Liver (tissue), 9 donors: ENCODE data around the gene MUL1. TPM values are rescaled to one million over a fixed set of nuclear protein-coding genes. Genes with fewer than 3 reads are reported as not detected.

Experiments used
- DNase-seq: peaks from one replicate; pipeline ENCODE4 v3.0.0-alpha.2; 2017; ENCODE audit warnings: low spot score
- H3K27ac ChIP-seq, 2 donors: one replicate each; pipeline ENCODE4 v1.7.0; 2013; ENCODE audit warnings: inconsistent platforms in 2 of 2, low read length in 2 of 2, control low read depth in 1 of 2, low read depth in 1 of 2, mild to moderate bottlenecking in 1 of 2
- H3K27me3 ChIP-seq, 4 donors: one replicate each; pipeline versions ENCODE4 v1.6.1 to v1.7.0; 2013; ENCODE audit warnings: low read length in 3 of 4, inconsistent platforms in 1 of 4, mild to moderate bottlenecking in 1 of 4, moderate library complexity in 1 of 4; ENCODE audit not compliant: control insufficient read depth in 4 of 4, insufficient read depth in 4 of 4
- H3K36me3 ChIP-seq, 4 donors: one replicate each; pipeline versions ENCODE4 v1.6.1 to v1.7.0; 2013; ENCODE audit warnings: low read length in 3 of 4, mild to moderate bottlenecking in 3 of 4, low read depth in 1 of 4, moderate library complexity in 1 of 4; ENCODE audit not compliant: control insufficient read depth in 4 of 4, insufficient read depth in 3 of 4
- H3K4me1 ChIP-seq, 4 donors: one replicate each; pipeline versions ENCODE4 v1.6.1 to v1.7.0; 2013; ENCODE audit warnings: low read length in 3 of 4, mild to moderate bottlenecking in 3 of 4, moderate library complexity in 1 of 4; ENCODE audit not compliant: control insufficient read depth in 4 of 4, insufficient read depth in 4 of 4
- H3K4me3 ChIP-seq, 3 donors: one replicate each; pipeline versions ENCODE4 v1.6.1 to v1.7.0; 2013; ENCODE audit warnings: low read length in 3 of 3, control low read depth in 1 of 3, low read depth in 1 of 3, mild to moderate bottlenecking in 1 of 3
- H3K9ac ChIP-seq, 2 donors: one replicate each; pipeline ENCODE4 v1.7.0; 2013; ENCODE audit warnings: low read length in 2 of 2, mild to moderate bottlenecking in 2 of 2, moderate library complexity in 2 of 2, control low read depth in 1 of 2, low read depth in 1 of 2
- H3K9me3 ChIP-seq, 4 donors: one replicate each; pipeline versions ENCODE4 v1.6.1 to v1.7.0; 2013; ENCODE audit warnings: low read length in 3 of 4; ENCODE audit not compliant: control insufficient read depth in 4 of 4
- EGR1 ChIP-seq, 2 donors: IDR thresholded peaks; 2 replicates each; pipeline ENCODE4 v1.6.1; 2016 to 2018; ENCODE audit warnings: antibody characterized with exemption in 2 of 2, low read depth in 2 of 2
- FOXA2 ChIP-seq: IDR thresholded peaks from 2 replicates; pipeline ENCODE4 v1.6.1; 2016; ENCODE audit warnings: antibody characterized with exemption
- GABPA ChIP-seq, 2 donors: IDR thresholded peaks in 1 of 2; conservative IDR thresholded peaks in 1 of 2; 2 replicates each; pipeline ENCODE4 v1.6.1; 2016; ENCODE audit warnings: antibody characterized with exemption in 2 of 2, mild to moderate bottlenecking in 1 of 2, moderate library complexity in 1 of 2
- HNF4A ChIP-seq, 2 donors: conservative IDR thresholded peaks; 2 replicates each; pipeline ENCODE4 v1.6.1; 2016; ENCODE audit warnings: antibody characterized with exemption in 2 of 2, mild to moderate bottlenecking in 2 of 2
- HNF4G ChIP-seq: IDR thresholded peaks from 2 replicates; pipeline ENCODE4 v1.6.1; 2016; ENCODE audit warnings: antibody characterized with exemption
- NR2F2 ChIP-seq: IDR thresholded peaks from 2 replicates; pipeline ENCODE4 v1.6.1; 2016; ENCODE audit warnings: antibody characterized with exemption
- RAD21 ChIP-seq, 2 donors: IDR thresholded peaks; 2 replicates each; pipeline ENCODE4 v1.6.1; 2016; ENCODE audit warnings: antibody characterized with exemption in 2 of 2, mild to moderate bottlenecking in 2 of 2
- SP1 ChIP-seq: IDR thresholded peaks from 2 replicates; pipeline ENCODE4 v1.6.1; 2018; ENCODE audit warnings: antibody characterized with exemption, mild to moderate bottlenecking
- TAF1 ChIP-seq: conservative IDR thresholded peaks from 2 replicates; pipeline ENCODE4 v1.6.1; 2016; ENCODE audit warnings: antibody characterized with exemption, mild to moderate bottlenecking
- YY1 ChIP-seq: IDR thresholded peaks from 2 replicates; pipeline ENCODE4 v1.6.1; 2016; ENCODE audit warnings: antibody characterized with exemption, mild to moderate bottlenecking
- WGBS: extraction: QIAGEN DNeasy Blood & Tissue Kit; methylation state at CpG from one replicate; pipeline ENCODE4 v1.1.7; 2013; 5-methylcytosine and 5-hydroxymethylcytosine counted together
- polyA plus RNA-seq, 2 donors: library from polyadenylated mRNA; stranded (reverse) in 1 of 2; unstranded in 1 of 2; fragments of 200-250 nt in 1 of 2; fragments of >200 nt in 1 of 2; fragmentation: Nextera tagmentation in 1 of 2; extraction: Ambion mirVana in 1 of 2; gene quantifications; one replicate each; pipeline versions ENCODE4 v1.2.1 to v1.2.3, GENCODE V29; 2013 to 2015
- total RNA-seq, 2 donors: library from RNA; depleted of rRNA; stranded (reverse); fragments of >200 nt; gene quantifications; one replicate each; pipeline ENCODE4 v1.2.3, GENCODE V29; 2014
- TF ChIP-seq, protein P1 (sequence below): IDR thresholded peaks from 2 replicates; pipeline ENCODE4 v1.6.1; 2016; ENCODE audit warnings: antibody characterized with exemption
- TF ChIP-seq, protein P2 (sequence below): IDR thresholded peaks from 2 replicates; pipeline ENCODE4 v1.6.1; 2016; ENCODE audit warnings: antibody characterized with exemption
- TF ChIP-seq, protein P3 (sequence below): IDR thresholded peaks from 2 replicates; pipeline ENCODE4 v1.6.1; 2016; ENCODE audit warnings: antibody characterized with exemption
- TF ChIP-seq, protein P4 (sequence below): fragments of 150-350 bp; IDR thresholded peaks from 2 replicates; pipeline ENCODE4 v1.5.1; 2017; ENCODE audit warnings: improper control_type of control experiment, low read depth, low read length; ENCODE audit not compliant: missing input control
- TF ChIP-seq, protein P5 (sequence below): IDR thresholded peaks from 2 replicates; pipeline ENCODE4 v1.6.1; 2016; ENCODE audit warnings: antibody characterized with exemption, mild to moderate bottlenecking
- donor health status: healthy.
- donor health status: healthy.
- donor health status: healthy.
- donor health status: healthy.
- donor health status: healthy.

The MUL1 gene
- total and polyA plus RNA-seq, 4 donors: 9.5 to 19.4 (median 16.8) TPM

DNA sequence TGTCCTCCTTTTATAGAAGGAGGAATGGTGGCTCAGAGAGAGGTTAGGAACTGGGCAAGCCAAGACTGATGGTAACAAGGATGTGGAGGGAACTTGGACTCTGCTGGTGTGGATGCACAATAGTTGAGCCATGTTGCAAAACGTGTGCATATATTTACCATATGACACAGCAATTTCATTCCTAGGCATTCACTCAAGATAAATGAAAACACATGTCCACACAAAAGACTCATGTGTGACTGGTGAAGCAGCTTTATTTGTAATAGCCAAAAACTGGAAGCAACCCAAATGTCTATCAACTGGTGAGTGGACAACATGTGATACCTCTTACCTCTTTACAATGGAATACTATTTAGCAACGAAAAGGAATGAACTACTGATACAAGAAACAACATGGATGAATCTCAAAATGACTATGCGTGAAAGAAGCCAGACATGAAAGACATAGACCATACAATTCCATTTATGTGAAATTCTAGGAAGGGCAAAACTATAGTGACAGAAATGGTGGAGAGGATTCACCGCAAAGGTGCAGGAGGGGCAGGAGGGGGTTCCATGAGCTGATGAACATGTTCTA is 58.1 kb downstream of the MUL1 start:
- TF ChIP-seq, protein P1, sequence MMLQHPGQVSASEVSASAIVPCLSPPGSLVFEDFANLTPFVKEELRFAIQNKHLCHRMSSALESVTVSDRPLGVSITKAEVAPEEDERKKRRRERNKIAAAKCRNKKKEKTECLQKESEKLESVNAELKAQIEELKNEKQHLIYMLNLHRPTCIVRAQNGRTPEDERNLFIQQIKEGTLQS: no peak
- TF ChIP-seq TAF1: no peak
- TF ChIP-seq FOXA2: no peak
- TF ChIP-seq RAD21 (IDR thresholded peaks at IDR 0.05): no peak
- TF ChIP-seq NR2F2: no peak
- TF ChIP-seq, protein P2, sequence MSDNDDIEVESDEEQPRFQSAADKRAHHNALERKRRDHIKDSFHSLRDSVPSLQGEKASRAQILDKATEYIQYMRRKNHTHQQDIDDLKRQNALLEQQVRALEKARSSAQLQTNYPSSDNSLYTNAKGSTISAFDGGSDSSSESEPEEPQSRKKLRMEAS: no peak
- TF ChIP-seq, protein P3, sequence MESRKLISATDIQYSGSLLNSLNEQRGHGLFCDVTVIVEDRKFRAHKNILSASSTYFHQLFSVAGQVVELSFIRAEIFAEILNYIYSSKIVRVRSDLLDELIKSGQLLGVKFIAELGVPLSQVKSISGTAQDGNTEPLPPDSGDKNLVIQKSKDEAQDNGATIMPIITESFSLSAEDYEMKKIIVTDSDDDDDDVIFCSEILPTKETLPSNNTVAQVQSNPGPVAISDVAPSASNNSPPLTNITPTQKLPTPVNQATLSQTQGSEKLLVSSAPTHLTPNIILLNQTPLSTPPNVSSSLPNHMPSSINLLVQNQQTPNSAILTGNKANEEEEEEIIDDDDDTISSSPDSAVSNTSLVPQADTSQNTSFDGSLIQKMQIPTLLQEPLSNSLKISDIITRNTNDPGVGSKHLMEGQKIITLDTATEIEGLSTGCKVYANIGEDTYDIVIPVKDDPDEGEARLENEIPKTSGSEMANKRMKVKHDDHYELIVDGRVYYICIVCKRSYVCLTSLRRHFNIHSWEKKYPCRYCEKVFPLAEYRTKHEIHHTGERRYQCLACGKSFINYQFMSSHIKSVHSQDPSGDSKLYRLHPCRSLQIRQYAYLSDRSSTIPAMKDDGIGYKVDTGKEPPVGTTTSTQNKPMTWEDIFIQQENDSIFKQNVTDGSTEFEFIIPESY: no peak
- TF ChIP-seq, protein P4, sequence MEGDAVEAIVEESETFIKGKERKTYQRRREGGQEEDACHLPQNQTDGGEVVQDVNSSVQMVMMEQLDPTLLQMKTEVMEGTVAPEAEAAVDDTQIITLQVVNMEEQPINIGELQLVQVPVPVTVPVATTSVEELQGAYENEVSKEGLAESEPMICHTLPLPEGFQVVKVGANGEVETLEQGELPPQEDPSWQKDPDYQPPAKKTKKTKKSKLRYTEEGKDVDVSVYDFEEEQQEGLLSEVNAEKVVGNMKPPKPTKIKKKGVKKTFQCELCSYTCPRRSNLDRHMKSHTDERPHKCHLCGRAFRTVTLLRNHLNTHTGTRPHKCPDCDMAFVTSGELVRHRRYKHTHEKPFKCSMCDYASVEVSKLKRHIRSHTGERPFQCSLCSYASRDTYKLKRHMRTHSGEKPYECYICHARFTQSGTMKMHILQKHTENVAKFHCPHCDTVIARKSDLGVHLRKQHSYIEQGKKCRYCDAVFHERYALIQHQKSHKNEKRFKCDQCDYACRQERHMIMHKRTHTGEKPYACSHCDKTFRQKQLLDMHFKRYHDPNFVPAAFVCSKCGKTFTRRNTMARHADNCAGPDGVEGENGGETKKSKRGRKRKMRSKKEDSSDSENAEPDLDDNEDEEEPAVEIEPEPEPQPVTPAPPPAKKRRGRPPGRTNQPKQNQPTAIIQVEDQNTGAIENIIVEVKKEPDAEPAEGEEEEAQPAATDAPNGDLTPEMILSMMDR: no peak
- no peak for TF ChIP-seq HNF4A (conservative IDR thresholded peaks at IDR 0.05)
- TF ChIP-seq, protein P5, sequence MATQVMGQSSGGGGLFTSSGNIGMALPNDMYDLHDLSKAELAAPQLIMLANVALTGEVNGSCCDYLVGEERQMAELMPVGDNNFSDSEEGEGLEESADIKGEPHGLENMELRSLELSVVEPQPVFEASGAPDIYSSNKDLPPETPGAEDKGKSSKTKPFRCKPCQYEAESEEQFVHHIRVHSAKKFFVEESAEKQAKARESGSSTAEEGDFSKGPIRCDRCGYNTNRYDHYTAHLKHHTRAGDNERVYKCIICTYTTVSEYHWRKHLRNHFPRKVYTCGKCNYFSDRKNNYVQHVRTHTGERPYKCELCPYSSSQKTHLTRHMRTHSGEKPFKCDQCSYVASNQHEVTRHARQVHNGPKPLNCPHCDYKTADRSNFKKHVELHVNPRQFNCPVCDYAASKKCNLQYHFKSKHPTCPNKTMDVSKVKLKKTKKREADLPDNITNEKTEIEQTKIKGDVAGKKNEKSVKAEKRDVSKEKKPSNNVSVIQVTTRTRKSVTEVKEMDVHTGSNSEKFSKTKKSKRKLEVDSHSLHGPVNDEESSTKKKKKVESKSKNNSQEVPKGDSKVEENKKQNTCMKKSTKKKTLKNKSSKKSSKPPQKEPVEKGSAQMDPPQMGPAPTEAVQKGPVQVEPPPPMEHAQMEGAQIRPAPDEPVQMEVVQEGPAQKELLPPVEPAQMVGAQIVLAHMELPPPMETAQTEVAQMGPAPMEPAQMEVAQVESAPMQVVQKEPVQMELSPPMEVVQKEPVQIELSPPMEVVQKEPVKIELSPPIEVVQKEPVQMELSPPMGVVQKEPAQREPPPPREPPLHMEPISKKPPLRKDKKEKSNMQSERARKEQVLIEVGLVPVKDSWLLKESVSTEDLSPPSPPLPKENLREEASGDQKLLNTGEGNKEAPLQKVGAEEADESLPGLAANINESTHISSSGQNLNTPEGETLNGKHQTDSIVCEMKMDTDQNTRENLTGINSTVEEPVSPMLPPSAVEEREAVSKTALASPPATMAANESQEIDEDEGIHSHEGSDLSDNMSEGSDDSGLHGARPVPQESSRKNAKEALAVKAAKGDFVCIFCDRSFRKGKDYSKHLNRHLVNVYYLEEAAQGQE: no peak
- TF ChIP-seq YY1: no peak
- no peak for TF ChIP-seq EGR1 (IDR thresholded peaks at IDR 0.05; ENCODE audit: low read depth in 2 of 2)
- no peak for TF ChIP-seq HNF4G
- no peak for TF ChIP-seq GABPA (IDR thresholded peaks at IDR 0.05 in 1 of 2, conservative IDR thresholded peaks at IDR 0.05 in 1 of 2)
- TF ChIP-seq SP1: no peak
- Histone ChIP-seq H3K4me3 (no peak overlapping the region), H3K4me1 (no peaks in the 10 kb centered on the region), H3K36me3 (no peaks in the 10 kb centered on the region), H3K9me3 (no peaks in the 10 kb centered on the region), H3K27ac (no peak overlapping the region), H3K9ac (no peak overlapping the region), H3K27me3 (peaks cover 0 to 4% (median 0%) of the 10 kb centered on the region in 4 donors)
- no peak for DNase-seq
- WGBS: 70% methylated on average over 4 of the region's 4 CpGs

Other genes with a start within 250 kb of the MUL1 start
- gene VWA5B1, start 217.3 kb downstream of the MUL1 start, total RNA-seq: not detected
- not detected for gene VWA5B1, start 217.3 kb downstream of the MUL1 start, polyA plus RNA-seq
- 10 to 100 TPM; 12.3 to 13.0 TPM for gene CAMK2N1, start 21.9 kb downstream of the MUL1 start, total RNA-seq
- 10 to 100 TPM; 14.9 to 15.1 TPM for gene CAMK2N1, start 21.9 kb downstream of the MUL1 start, polyA plus RNA-seq
- gene FAM43B, start 44.4 kb upstream of the MUL1 start, total RNA-seq: under 1 TPM; 0.08 to 0.09 TPM
- gene FAM43B, start 44.4 kb upstream of the MUL1 start, polyA plus RNA-seq: under 1 TPM; 0.06 TPM
- gene CDA, start 80.9 kb upstream of the MUL1 start, total RNA-seq: 1 to 10 TPM in 1 of 2 donors, under 1 TPM in 1; 0.42 to 8.1 TPM
- gene CDA, start 80.9 kb upstream of the MUL1 start, polyA plus RNA-seq: 10 to 100 TPM; 25.6 to 38.9 TPM
- 10 to 100 TPM; 55.9 to 68.5 TPM for gene PINK1, start 125.3 kb upstream of the MUL1 start, total RNA-seq
- 100 to 1,000 TPM in 1 of 2 donors, 10 to 100 TPM in 1; 52.7 to 118 TPM for gene PINK1, start 125.3 kb upstream of the MUL1 start, polyA plus RNA-seq
- 100 to 1,000 TPM; 152 to 176 TPM for gene DDOST, start 153.2 kb upstream of the MUL1 start, total RNA-seq
- 100 to 1,000 TPM in 1 of 2 donors, 10 to 100 TPM in 1; 70.2 to 193 TPM for gene DDOST, start 153.2 kb upstream of the MUL1 start, polyA plus RNA-seq
- 1 to 10 TPM; 1.7 to 2.7 TPM for gene KIF17, start 209.9 kb upstream of the MUL1 start, total RNA-seq
- gene KIF17, start 209.9 kb upstream of the MUL1 start, polyA plus RNA-seq: 1 to 10 TPM; 1.0 to 2.4 TPM
- gene SH2D5, start 224.6 kb upstream of the MUL1 start, total RNA-seq: under 1 TPM in 1 of 2 donors, not detected in 1; 0.05 TPM
- gene SH2D5, start 224.6 kb upstream of the MUL1 start, polyA plus RNA-seq: not detected